Endodermal cell (in vitro differentiated cells): Measurements from ENCODE around the gene SLC2A6. TPM values are rescaled to one million over a fixed set of nuclear protein-coding genes. Genes with fewer than 3 reads are reported as not detected.

ENCODE experiments used
- DNase-seq: peaks from one replicate; pipeline ENCODE4 v3.0.0-alpha.2; 2017
- H3K27ac ChIP-seq: 2 replicates; pipeline ENCODE4 v1.5.1; 2013; ENCODE audit warnings: mild to moderate bottlenecking, low read depth, low read length, moderate library complexity
- H3K27me3 ChIP-seq: 2 replicates; pipeline ENCODE4 v1.6.1; 2013; ENCODE audit warnings: mild to moderate bottlenecking, low read length, moderate library complexity; ENCODE audit not compliant: insufficient read depth, control insufficient read depth, poor library complexity, severe bottlenecking
- H3K36me3 ChIP-seq: 2 replicates; pipeline ENCODE4 v1.7.0; 2013; ENCODE audit warnings: mild to moderate bottlenecking, low read length, moderate library complexity; ENCODE audit not compliant: control insufficient read depth, insufficient read depth
- H3K4me1 ChIP-seq: one replicate; pipeline ENCODE4 v1.7.0; 2013; ENCODE audit warnings: low read length; ENCODE audit not compliant: control insufficient read depth, insufficient read depth
- H3K4me3 ChIP-seq: 2 replicates; pipeline ENCODE4 v1.5.1; 2013; ENCODE audit warnings: mild to moderate bottlenecking, low read length, moderate library complexity
- H3K9ac ChIP-seq: 2 replicates; pipeline ENCODE4 v1.6.1; 2013; ENCODE audit warnings: mild to moderate bottlenecking, low read length, moderate library complexity; ENCODE audit not compliant: poor library complexity, severe bottlenecking; ENCODE audit errors: extremely low read depth
- H3K9me3 ChIP-seq: 2 replicates; pipeline ENCODE4 v1.6.1; 2013; ENCODE audit warnings: mild to moderate bottlenecking, low read length, moderate library complexity; ENCODE audit not compliant: control insufficient read depth
- H3K27ac Mint-ChIP-seq: 2 replicates; pipeline ENCODE4 v1.8.0; 2020; ENCODE audit warnings: mixed read lengths
- H3K27me3 Mint-ChIP-seq: 2 replicates; pipeline ENCODE4 v1.8.0; 2021; ENCODE audit warnings: mild to moderate bottlenecking, mixed read lengths; ENCODE audit not compliant: insufficient read depth
- H3K36me3 Mint-ChIP-seq: 2 replicates; pipeline ENCODE4 v1.8.0; 2020; ENCODE audit warnings: low read depth, mixed read lengths
- H3K4me1 Mint-ChIP-seq: 2 replicates; pipeline ENCODE4 v1.8.0; 2020; ENCODE audit warnings: mixed read lengths
- H3K4me3 Mint-ChIP-seq: 2 replicates; pipeline ENCODE4 v1.8.0; 2020; ENCODE audit warnings: mild to moderate bottlenecking, moderate library complexity, mixed read lengths
- H3K9me3 Mint-ChIP-seq: 2 replicates; pipeline ENCODE4 v1.8.0; 2020; ENCODE audit warnings: mild to moderate bottlenecking, mixed read lengths
- WGBS, 2 experiments: methylation state at CpG; one replicate each; pipeline versions ENCODE4 v1.1.5 to v1.1.7; 2013; ENCODE audit warnings: missing lambda C conversion rate in 2 of 2, mixed read lengths in 1 of 2; ENCODE audit not compliant: insufficient coverage in 1 of 2, insufficient read length in 1 of 2; 5-methylcytosine and 5-hydroxymethylcytosine counted together
- total RNA-seq, 2 donors: library from RNA; stranded (reverse); fragmentation: NEBNext Ultra II Directional in 1 of 2; extraction: Animal tissue kit (Norgen Biotek cat#: 25700) in 1 of 2; gene quantifications; 2 replicates in 1 of 2; 3 replicates in 1 of 2; pipeline ENCODE4 v1.2.1, GENCODE V29; 2021
- TF ChIP-seq, protein P1 (sequence below): fragments of 200-600 bp; sonication (generic); conservative IDR thresholded peaks from 2 replicates; pipeline ENCODE4 v1.5.0; 2021; ENCODE audit warnings: antibody characterized with exemption, mild to moderate bottlenecking

Gene SLC2A6
- total RNA-seq, 2 donors from 2014 or later: 11.6 to 17.7 TPM

DNA sequence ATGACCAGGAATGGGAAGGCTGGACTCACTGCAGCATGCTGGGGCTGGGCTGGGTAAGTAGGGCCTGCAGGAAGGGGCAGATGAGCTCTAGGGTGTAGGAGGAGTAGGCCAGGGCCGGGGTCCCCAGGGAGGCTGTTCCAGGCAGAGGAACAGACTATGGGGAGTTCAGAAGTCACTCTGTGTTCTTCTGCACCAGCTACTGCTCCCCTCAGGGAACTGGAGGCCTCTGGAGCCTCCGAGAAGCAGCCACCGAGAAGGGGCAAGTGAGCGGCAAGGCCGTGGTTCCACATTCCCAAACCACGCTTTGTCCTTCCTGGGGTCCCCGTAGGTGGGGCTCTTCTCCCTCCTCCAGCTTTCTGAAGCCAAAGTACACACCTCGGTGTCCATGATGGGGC lies 8.4 kb upstream of the SLC2A6 start:
- Histone ChIP-seq H3K9ac (no peak overlapping the region), H3K27me3 (peaks cover 6% of the 10 kb centered on the region), H3K4me1 (no peaks in the 10 kb centered on the region), H3K4me3 (no peak overlapping the region), H3K9me3 (no peaks in the 10 kb centered on the region), H3K36me3 (no peaks in the 10 kb centered on the region), H3K27ac (no peak overlapping the region)
- Mint-ChIP-seq H3K9me3 (no peaks in the 10 kb centered on the region), H3K4me1 (no peaks in the 10 kb centered on the region), H3K27ac (no peak overlapping the region), H3K27me3 (peaks cover 10% of the 10 kb centered on the region), H3K36me3 (no peaks in the 10 kb centered on the region), H3K4me3 (no peak overlapping the region)
- no peak for DNase-seq
- 92 to 96% methylated on average over 8 of the region's 8 CpGs for WGBS, 2 experiments
- TF ChIP-seq, protein P1, sequence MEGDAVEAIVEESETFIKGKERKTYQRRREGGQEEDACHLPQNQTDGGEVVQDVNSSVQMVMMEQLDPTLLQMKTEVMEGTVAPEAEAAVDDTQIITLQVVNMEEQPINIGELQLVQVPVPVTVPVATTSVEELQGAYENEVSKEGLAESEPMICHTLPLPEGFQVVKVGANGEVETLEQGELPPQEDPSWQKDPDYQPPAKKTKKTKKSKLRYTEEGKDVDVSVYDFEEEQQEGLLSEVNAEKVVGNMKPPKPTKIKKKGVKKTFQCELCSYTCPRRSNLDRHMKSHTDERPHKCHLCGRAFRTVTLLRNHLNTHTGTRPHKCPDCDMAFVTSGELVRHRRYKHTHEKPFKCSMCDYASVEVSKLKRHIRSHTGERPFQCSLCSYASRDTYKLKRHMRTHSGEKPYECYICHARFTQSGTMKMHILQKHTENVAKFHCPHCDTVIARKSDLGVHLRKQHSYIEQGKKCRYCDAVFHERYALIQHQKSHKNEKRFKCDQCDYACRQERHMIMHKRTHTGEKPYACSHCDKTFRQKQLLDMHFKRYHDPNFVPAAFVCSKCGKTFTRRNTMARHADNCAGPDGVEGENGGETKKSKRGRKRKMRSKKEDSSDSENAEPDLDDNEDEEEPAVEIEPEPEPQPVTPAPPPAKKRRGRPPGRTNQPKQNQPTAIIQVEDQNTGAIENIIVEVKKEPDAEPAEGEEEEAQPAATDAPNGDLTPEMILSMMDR: no peak

DNA sequence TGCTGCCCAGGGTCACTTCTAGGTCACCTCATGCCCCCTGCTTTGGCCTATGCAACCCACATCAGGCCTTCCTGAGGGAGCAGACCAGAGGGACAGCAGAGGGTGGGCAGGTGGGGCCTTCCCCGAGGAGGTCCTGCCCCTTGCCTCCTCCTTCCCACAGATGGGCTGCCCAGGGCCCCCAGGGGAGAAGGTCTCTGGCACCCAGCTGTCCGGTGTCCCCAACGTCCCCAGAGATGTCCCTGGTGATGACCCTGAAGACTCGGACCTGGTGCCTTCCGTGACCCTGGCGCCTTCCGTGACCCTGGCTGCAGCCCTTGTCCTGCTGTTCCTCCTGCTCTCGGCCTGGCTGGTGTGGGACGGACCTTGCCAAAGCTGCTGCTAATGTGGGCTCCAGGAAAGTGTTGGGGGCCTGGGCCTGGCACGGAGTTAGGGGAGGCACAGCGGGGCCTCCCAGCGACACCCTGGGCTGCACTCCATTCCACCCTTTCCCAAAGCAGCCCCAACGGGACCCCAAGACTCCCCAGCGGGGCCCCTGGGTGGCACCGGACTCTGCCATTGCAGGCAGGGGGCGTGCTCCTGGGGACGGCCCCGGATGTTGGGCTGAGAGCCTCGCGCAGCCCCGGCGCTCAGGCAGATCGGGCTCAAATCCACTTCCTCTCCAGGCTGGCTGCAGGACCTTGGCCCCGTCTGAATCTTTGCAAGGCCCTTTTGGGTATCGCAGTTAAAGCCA lies 6.8 kb upstream of the SLC2A6 start:
- 84 to 86% methylated on average over 18 to 25 of the region's 25 CpGs for WGBS, 2 experiments
- H3K4me1 ChIP-seq: no peaks in the 10 kb centered on the region
- TF ChIP-seq, protein P1: no peak
- no peak overlapping the region for H3K9ac ChIP-seq
- H3K27me3 Mint-ChIP-seq: peaks cover 15% of the 10 kb centered on the region
- no peak overlapping the region for H3K4me3 ChIP-seq
- H3K4me1 Mint-ChIP-seq: no peaks in the 10 kb centered on the region
- no peak overlapping the region for H3K27ac Mint-ChIP-seq
- peaks cover 6% of the 10 kb centered on the region for H3K27me3 ChIP-seq
- H3K9me3 Mint-ChIP-seq: no peaks in the 10 kb centered on the region
- DNase-seq: peak; percentile 69
- H3K36me3 Mint-ChIP-seq: no peaks in the 10 kb centered on the region
- H3K9me3 ChIP-seq: no peaks in the 10 kb centered on the region
- H3K4me3 Mint-ChIP-seq: no peak overlapping the region
- H3K36me3 ChIP-seq: no peaks in the 10 kb centered on the region
- no peak overlapping the region for H3K27ac ChIP-seq

DNA sequence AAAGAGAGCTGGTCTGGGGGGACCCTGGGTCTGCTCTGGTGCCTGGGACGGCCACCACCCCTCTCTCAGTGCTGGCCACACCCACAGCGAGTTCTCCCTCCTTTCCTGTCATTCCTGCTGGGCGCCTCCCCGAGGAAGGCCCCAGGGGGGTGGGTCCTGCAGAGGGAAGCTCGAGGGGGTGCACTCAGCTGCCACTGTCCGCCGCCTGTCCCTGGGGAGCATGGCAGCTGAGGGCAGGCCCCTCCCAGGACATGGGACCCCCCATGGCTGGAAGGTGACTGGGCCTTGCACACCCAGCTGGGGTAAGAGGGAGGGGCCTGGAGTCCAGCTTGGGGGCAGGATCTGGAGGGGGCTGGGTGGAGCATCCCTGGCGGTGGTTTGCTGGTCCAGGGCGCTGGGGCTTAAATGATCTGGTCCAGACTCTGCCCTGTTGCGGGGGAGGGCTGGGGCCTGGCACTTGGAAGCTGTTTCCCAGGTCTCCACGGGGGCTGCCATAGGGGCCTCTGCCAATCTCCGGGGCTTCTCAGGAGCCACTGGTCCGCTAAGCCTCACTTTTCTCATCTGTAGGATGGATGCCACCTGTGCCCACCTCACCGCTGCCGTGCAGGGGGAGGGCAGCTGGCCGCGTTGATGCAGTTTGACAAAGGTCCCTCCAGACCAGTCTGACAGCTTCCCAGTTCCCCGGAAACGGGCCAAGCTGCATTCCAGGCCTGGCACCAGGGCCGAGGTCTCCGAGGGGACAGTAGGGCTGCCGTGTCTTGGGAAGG lies 6.0 kb upstream of the SLC2A6 start:
- Histone ChIP-seq H3K9me3 (no peaks in the 10 kb centered on the region), H3K27me3 (peaks cover 8% of the 10 kb centered on the region), H3K4me3 (no peak overlapping the region), H3K27ac (no peak overlapping the region), H3K36me3 (no peaks in the 10 kb centered on the region), H3K9ac (no peak overlapping the region), H3K4me1 (no peaks in the 10 kb centered on the region)
- H3K4me3 Mint-ChIP-seq: no peak overlapping the region
- 80 to 86% methylated on average over 12 to 22 of the region's 22 CpGs for WGBS, 2 experiments
- no peaks in the 10 kb centered on the region for H3K4me1 Mint-ChIP-seq
- H3K27me3 Mint-ChIP-seq: peaks cover 18% of the 10 kb centered on the region
- H3K27ac Mint-ChIP-seq: no peak overlapping the region
- H3K9me3 Mint-ChIP-seq: no peaks in the 10 kb centered on the region
- TF ChIP-seq, protein P1: no peak
- no peak for DNase-seq
- no peaks in the 10 kb centered on the region for H3K36me3 Mint-ChIP-seq
